OCI-LY7 (cell line): ENCODE measurements around the gene HSD11B1L. TPM values are rescaled to one million over a fixed set of nuclear protein-coding genes. Genes with fewer than 3 reads are reported as not detected.

Experiments used
- BruUV-seq: library from RNA; stranded (reverse); fragments of 400-500 nt; replicated peaks from 2 replicates; lab custom pipeline; 2021; lab: Mats Ljungman, UMichigan
- CTCF ChIA-PET: fragments of 300-600 bp; sonication (Branson Sonifier 250); formaldehyde crosslinking; loops from one replicate; lab custom pipeline; 2022; ENCODE audit warnings: antibody characterized with exemption; ENCODE audit not compliant: unreplicated experiment; lab: Charles Lee
- POLR2A ChIA-PET: fragments of 300-600 bp; sonication (Branson Sonifier 250); formaldehyde crosslinking; loops from one replicate; lab custom pipeline; 2022; ENCODE audit warnings: antibody characterized with exemption; lab: Charles Lee
- DNase-seq: peaks from one replicate; pipeline ENCODE4 v3.0.0-alpha.2; 2015; ENCODE audit warnings: low spot score
- H2AFZ ChIP-seq: fragments of 200-600 bp; sonication (generic), shearing (Covaris generic); 2 replicates; pipeline ENCODE4 v1.6.1; 2014; ENCODE audit warnings: mild to moderate bottlenecking, antibody characterized with exemption, low read length, moderate library complexity
- H3K27ac ChIP-seq: fragments of 200-600 bp; sonication (generic); 2 replicates; pipeline ENCODE4 v1.5.1; 2014; ENCODE audit warnings: mixed run types, low read depth, mild to moderate bottlenecking, moderate library complexity, low read length, inconsistent platforms; ENCODE audit not compliant: poor library complexity, severe bottlenecking
- H3K36me3 ChIP-seq: fragments of 200-600 bp; sonication (generic); 2 replicates; pipeline ENCODE4 v1.6.1; 2014; ENCODE audit warnings: mild to moderate bottlenecking, antibody characterized with exemption, low read length, moderate library complexity, mixed read lengths; ENCODE audit not compliant: insufficient read depth
- H3K4me1 ChIP-seq: fragments of 200-600 bp; sonication (generic); 2 replicates; pipeline ENCODE4 v1.5.1; 2014; ENCODE audit warnings: mild to moderate bottlenecking, low read length; ENCODE audit not compliant: insufficient read depth, poor library complexity, severe bottlenecking
- H3K4me2 ChIP-seq: fragments of 200-600 bp; sonication (generic); 2 replicates; pipeline ENCODE4 v1.6.1; 2014; ENCODE audit warnings: mild to moderate bottlenecking, low read length
- H3K4me3 ChIP-seq: fragments of 200-600 bp; sonication (generic); 2 replicates; pipeline ENCODE4 v1.5.1; 2014; ENCODE audit warnings: mild to moderate bottlenecking, low read depth, low read length; ENCODE audit not compliant: poor library complexity, severe bottlenecking
- H3K79me2 ChIP-seq: fragments of 200-600 bp; sonication (generic); 2 replicates; pipeline ENCODE4 v1.6.1; 2016; ENCODE audit warnings: low read depth, mild to moderate bottlenecking, low read length, moderate library complexity, mixed read lengths; ENCODE audit not compliant: insufficient read depth
- H3K9me2 ChIP-seq: fragments of 200-600 bp; sonication (generic); 2 replicates; pipeline ENCODE4 v1.6.1; 2016; ENCODE audit warnings: mild to moderate bottlenecking, low read length, mixed read lengths; ENCODE audit not compliant: insufficient read depth
- H3K9me3 ChIP-seq: fragments of 200-600 bp; sonication (generic); 2 replicates; pipeline ENCODE4 v1.6.1; 2014; ENCODE audit warnings: mild to moderate bottlenecking, mixed run types, low read length, mixed read lengths
- H4K20me1 ChIP-seq: fragments of 200-600 bp; sonication (generic); 2 replicates; pipeline ENCODE4 v1.6.1; 2014; ENCODE audit warnings: mild to moderate bottlenecking, antibody characterized with exemption, low read length, moderate library complexity, mixed read lengths; ENCODE audit not compliant: insufficient read depth
- EZH2phosphoT487 ChIP-seq: fragments of 200-600 bp; sonication (generic); IDR thresholded peaks from 2 replicates; pipeline ENCODE4 v1.6.1; 2018; ENCODE audit warnings: low read depth, borderline replicate concordance, mild to moderate bottlenecking, mixed run types, antibody characterized with exemption, low read length, moderate library complexity, mixed read lengths
- intact Hi-C: fragments of 100-400 bp; cut with micrococcal nuclease; formaldehyde crosslinking; loops from one replicate; pipeline ENCODE4 v1.10.0; 2022; ENCODE audit not compliant: unreplicated experiment
- total RNA-seq, 2 experiments: library from RNA; depleted of rRNA in 1 of 2; stranded (reverse); fragments of >200 nt in 1 of 2; shearing (Covaris generic) in 1 of 2; gene quantifications; 2 replicates each; pipeline ENCODE4 v1.2.3, GENCODE V29; 2014 to 2022
- TF ChIP-seq, protein P1 (sequence below): fragments of 200-600 bp; sonication (generic); conservative IDR thresholded peaks from 2 replicates; pipeline ENCODE4 v1.5.1; 2014; ENCODE audit warnings: mild to moderate bottlenecking, antibody characterized with exemption, low read length, moderate library complexity, mixed read lengths

HSD11B1L gene
- total RNA-seq, 2 experiments from 2014 or later = 4.6 to 4.9 TPM

DNA sequence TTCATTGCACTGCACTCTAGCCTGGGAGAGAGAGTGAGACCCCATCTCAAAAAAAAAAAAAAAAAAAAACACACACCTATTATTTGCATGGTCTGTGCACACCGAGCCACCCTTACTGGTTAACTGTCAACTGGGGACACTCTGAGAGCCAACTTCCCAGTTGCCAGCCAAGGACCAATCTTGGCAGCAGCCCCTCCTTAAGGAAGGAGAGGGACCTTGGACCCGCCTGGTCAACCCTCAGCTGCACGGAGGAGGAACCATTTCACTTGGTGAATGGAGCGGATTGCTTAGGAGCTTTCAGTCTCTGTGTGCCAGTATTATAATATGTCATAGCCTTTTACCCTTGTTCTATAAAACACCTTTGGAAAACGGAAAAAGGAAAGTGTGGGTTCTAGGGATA, 25.4 kb upstream of the HSD11B1L start:
- ChIA-PET CTCF (no interaction called here), POLR2A (no interaction called here)
- no peak overlapping the region for H2AFZ ChIP-seq
- no peak overlapping the region for H3K4me2 ChIP-seq
- H3K27ac ChIP-seq = no peak overlapping the region
- H3K79me2 ChIP-seq = no peaks in the 10 kb centered on the region
- TF ChIP-seq EZH2phosphoT487 = no peak
- TF ChIP-seq, protein P1, sequence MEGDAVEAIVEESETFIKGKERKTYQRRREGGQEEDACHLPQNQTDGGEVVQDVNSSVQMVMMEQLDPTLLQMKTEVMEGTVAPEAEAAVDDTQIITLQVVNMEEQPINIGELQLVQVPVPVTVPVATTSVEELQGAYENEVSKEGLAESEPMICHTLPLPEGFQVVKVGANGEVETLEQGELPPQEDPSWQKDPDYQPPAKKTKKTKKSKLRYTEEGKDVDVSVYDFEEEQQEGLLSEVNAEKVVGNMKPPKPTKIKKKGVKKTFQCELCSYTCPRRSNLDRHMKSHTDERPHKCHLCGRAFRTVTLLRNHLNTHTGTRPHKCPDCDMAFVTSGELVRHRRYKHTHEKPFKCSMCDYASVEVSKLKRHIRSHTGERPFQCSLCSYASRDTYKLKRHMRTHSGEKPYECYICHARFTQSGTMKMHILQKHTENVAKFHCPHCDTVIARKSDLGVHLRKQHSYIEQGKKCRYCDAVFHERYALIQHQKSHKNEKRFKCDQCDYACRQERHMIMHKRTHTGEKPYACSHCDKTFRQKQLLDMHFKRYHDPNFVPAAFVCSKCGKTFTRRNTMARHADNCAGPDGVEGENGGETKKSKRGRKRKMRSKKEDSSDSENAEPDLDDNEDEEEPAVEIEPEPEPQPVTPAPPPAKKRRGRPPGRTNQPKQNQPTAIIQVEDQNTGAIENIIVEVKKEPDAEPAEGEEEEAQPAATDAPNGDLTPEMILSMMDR = no peak
- H3K36me3 ChIP-seq = peaks cover 96% of the 10 kb centered on the region
- H3K9me3 ChIP-seq = no peaks in the 10 kb centered on the region
- BruUV-seq = TSS peak; percentile 32
- no peak for DNase-seq
- 0 out of 2 replicates have a peak, but pooled peaks cover 2% of the 10 kb centered on the region for H4K20me1 ChIP-seq
- intact Hi-C loops = no loop called here
- H3K9me2 ChIP-seq = no peaks in the 10 kb centered on the region
- no peaks in the 10 kb centered on the region for H3K4me1 ChIP-seq
- no peak overlapping the region for H3K4me3 ChIP-seq

DNA sequence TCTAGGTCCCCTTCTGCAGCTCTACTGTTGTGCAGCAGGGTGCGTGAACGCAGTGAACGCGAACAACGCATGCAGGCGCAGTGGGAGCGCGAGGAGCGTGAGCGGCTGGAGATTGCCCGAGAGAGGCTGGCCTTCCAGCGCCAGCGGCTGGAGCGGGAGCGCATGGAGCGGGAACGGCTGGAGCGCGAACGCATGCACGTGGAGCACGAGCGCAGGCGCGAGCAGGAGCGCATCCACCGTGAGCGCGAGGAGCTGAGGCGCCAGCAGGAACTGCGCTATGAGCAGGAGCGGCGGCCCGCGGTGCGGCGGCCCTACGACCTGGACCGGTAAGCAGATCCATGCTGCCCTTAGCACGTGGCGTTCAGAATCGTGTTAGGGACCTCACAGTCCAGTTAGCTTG, 19.3 kb upstream of the HSD11B1L start:
- H2AFZ ChIP-seq = no peak overlapping the region
- H3K4me2 ChIP-seq = no peak overlapping the region
- H3K79me2 ChIP-seq = no peaks in the 10 kb centered on the region
- intact Hi-C loops = no loop called here
- no peak overlapping the region for H3K27ac ChIP-seq
- H3K9me3 ChIP-seq = no peaks in the 10 kb centered on the region
- no TSS peak for BruUV-seq
- H4K20me1 ChIP-seq = no peaks in the 10 kb centered on the region
- no peaks in the 10 kb centered on the region for H3K4me1 ChIP-seq
- ChIA-PET CTCF (no interaction called here), POLR2A (no interaction called here)
- H3K36me3 ChIP-seq = peaks cover 96% of the 10 kb centered on the region
- no peak for DNase-seq
- no peak overlapping the region for H3K4me3 ChIP-seq
- no peaks in the 10 kb centered on the region for H3K9me2 ChIP-seq
- TF ChIP-seq, protein P1 = no peak
- TF ChIP-seq EZH2phosphoT487 = no peak

DNA sequence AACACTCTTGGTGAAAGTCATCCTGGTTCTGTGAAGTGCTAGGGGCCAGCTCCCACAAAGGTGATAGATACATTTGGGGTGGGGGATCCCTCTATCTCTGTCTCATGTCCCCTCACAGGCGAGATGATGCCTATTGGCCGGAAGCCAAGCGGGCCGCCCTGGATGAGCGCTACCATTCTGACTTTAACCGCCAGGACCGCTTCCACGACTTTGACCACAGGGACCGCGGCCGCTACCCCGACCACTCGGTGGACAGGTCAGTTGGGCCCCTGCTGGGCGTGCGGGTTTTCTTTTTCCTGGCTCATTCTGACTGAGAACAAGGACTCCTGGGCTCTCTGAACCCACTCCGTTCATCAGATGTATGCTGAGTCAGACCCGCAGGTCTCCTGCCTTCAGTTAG, 16.9 kb upstream of the HSD11B1L start:
- no peaks in the 10 kb centered on the region for H3K79me2 ChIP-seq
- H3K4me3 ChIP-seq = no peak overlapping the region
- no peak for DNase-seq
- TF ChIP-seq, protein P1 = no peak
- TF ChIP-seq EZH2phosphoT487 = no peak
- peaks cover 99% of the 10 kb centered on the region for H3K36me3 ChIP-seq
- no TSS peak for BruUV-seq
- intact Hi-C loops = no loop called here
- no peaks in the 10 kb centered on the region for H4K20me1 ChIP-seq
- H3K27ac ChIP-seq = no peak overlapping the region
- H3K9me3 ChIP-seq = no peaks in the 10 kb centered on the region
- CTCF ChIA-PET = no interaction called here
- H3K9me2 ChIP-seq = no peaks in the 10 kb centered on the region
- no peak overlapping the region for H3K4me2 ChIP-seq
- H2AFZ ChIP-seq = no peak overlapping the region
- POLR2A ChIA-PET = no interaction called here
- no peaks in the 10 kb centered on the region for H3K4me1 ChIP-seq
